Peyer's patch (tissue), 4 donors: ENCODE measurements around the gene NTPCR. TPM values are rescaled to one million over a fixed set of nuclear protein-coding genes. Genes with fewer than 3 reads are reported as not detected.
A peak's percentile ranks its signal among the peaks of the same experiment; 100 is the strongest.
"Not testable (repeated sequence)": the region's sequence is repeated elsewhere in the genome, so short reads cannot be mapped to it uniquely, and the experiment has no call there.

ENCODE experiments used
- DNase-seq, 3 donors: peaks; one replicate each; pipeline ENCODE4 v3.0.0-alpha.2; 2017 to 2019
- H3K27ac ChIP-seq, 4 donors: fragments of 200-600 bp; sonication (generic); one replicate each; pipeline ENCODE4 v1.5.1; 2016 to 2019
- H3K27me3 ChIP-seq, 2 donors: fragments of 200-600 bp; sonication (generic); one replicate each; pipeline ENCODE4 v1.5.1; 2019
- H3K36me3 ChIP-seq, 3 donors: fragments of 200-600 bp; sonication (generic); one replicate each; pipeline ENCODE4 v1.5.1; 2016 to 2019
- H3K4me1 ChIP-seq, 4 donors: fragments of 200-600 bp; sonication (generic); one replicate each; pipeline ENCODE4 v1.5.1; 2016 to 2019
- H3K4me3 ChIP-seq, 4 donors: fragments of 200-600 bp; sonication (generic); 1 replicate in 3 of 4; 2 replicates in 1 of 4; pipeline ENCODE4 v1.5.1; 2016 to 2019; ENCODE audit warnings: mild to moderate bottlenecking in 1 of 4
- H3K9me3 ChIP-seq, 4 donors: fragments of 200-600 bp; sonication (generic); one replicate each; pipeline ENCODE4 v1.5.1; 2016 to 2019; ENCODE audit warnings: mild to moderate bottlenecking in 1 of 4
- POLR2A ChIP-seq, 2 donors: fragments of 450-650 bp; IDR thresholded peaks; one replicate each; pipeline ENCODE4 v1.5.1; 2017; ENCODE audit warnings: antibody characterized with exemption in 2 of 2, mild to moderate bottlenecking in 2 of 2, moderate library complexity in 2 of 2
- total RNA-seq, 4 donors: library from RNA; depleted of rRNA; stranded (reverse); fragments of >200 nt; gene quantifications; one replicate each; pipeline ENCODE4 v1.1.0, GENCODE V29; 2016
- TF ChIP-seq, protein P1 (sequence below), 6 experiments: fragments of 450-650 bp in 4 of 6; fragments of 200-600 bp in 2 of 6; sonication (generic) in 1 of 6; IDR thresholded peaks; one replicate each; pipeline ENCODE4 v1.5.1; 2017 to 2019; ENCODE audit warnings: antibody characterized with exemption in 6 of 6, mild to moderate bottlenecking in 3 of 6, moderate library complexity in 1 of 6

NTPCR gene
- total RNA-seq, 4 donors from 2014 or later, result 25.7 to 43.0 (median 29.6) TPM

DNA sequence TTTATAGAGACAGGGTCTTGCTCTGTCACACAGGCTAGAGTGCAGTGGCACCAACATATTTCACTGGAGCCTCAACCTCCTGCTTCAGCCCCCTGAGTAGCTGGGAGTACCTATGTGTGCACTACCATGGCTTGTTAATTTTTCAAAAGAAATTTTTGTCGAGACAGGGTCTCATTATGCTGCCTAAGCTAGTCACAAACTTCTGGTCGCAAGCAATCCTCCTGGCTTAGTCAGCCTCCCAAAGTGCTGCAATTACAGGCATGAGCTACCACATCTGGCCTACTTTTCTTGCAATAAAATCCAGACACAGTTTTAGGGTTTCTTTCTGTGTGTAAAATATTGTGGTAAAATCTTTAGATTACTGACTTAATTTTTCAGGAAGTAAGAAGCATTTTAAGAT is 27.9 kb upstream of the NTPCR start:
- Histone ChIP-seq H3K27ac (no peak overlapping the region), H3K4me1 (no peaks in the 10 kb centered on the region), H3K4me3 (no peak overlapping the region), H3K27me3 (no peaks in the 10 kb centered on the region), H3K36me3 (no peaks in the 10 kb centered on the region), H3K9me3 (no peaks in the 10 kb centered on the region)
- no peak for DNase-seq
- no peak for TF ChIP-seq POLR2A (IDR thresholded peaks at IDR 0.05)
- TF ChIP-seq, protein P1, sequence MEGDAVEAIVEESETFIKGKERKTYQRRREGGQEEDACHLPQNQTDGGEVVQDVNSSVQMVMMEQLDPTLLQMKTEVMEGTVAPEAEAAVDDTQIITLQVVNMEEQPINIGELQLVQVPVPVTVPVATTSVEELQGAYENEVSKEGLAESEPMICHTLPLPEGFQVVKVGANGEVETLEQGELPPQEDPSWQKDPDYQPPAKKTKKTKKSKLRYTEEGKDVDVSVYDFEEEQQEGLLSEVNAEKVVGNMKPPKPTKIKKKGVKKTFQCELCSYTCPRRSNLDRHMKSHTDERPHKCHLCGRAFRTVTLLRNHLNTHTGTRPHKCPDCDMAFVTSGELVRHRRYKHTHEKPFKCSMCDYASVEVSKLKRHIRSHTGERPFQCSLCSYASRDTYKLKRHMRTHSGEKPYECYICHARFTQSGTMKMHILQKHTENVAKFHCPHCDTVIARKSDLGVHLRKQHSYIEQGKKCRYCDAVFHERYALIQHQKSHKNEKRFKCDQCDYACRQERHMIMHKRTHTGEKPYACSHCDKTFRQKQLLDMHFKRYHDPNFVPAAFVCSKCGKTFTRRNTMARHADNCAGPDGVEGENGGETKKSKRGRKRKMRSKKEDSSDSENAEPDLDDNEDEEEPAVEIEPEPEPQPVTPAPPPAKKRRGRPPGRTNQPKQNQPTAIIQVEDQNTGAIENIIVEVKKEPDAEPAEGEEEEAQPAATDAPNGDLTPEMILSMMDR (IDR thresholded peaks at IDR 0.05), result no peak

DNA sequence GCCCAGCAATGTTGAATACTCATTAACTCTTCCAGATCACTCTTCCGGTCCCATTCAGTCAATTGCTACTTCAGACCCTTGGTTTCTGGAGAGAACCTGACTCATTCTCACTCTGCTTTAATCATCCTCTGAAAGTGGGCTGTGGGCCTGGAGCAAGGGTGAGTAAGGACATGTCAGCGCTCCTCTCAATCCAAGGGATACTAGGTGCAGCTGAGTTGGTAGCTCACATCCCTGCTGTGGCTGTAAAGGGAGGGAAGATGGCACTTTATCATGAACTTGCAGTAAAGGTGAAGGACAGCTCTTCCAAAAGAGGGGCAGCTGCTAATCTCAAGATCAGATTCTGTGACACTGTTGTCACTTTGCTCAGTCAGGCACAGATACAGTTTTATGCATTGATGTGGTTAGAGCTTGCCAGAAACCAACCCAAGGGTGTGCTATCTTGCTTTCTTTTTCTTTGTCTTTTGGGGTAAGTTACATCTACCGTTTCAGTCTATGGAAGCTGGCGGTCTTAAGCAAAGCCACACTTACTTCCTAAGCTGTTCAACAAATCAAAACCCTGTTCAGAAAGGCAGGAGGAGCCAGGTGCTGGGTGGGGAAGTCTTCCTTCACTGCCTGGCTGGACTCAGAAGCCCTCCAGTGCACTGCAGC is 26.5 kb upstream of the NTPCR start:
- peak in 1 of 3 donors; percentile 46 for DNase-seq
- no peaks in the 10 kb centered on the region for H3K9me3 ChIP-seq
- H3K27ac ChIP-seq, result peak overlapping the region in 1 of 4 donors; percentile 33
- H3K36me3 ChIP-seq, result no peaks in the 10 kb centered on the region
- TF ChIP-seq POLR2A (IDR thresholded peaks at IDR 0.05), result no peak
- TF ChIP-seq, protein P1 (IDR thresholded peaks at IDR 0.05), result no peak
- no peak overlapping the region for H3K4me3 ChIP-seq
- H3K4me1 ChIP-seq, result no peaks in the 10 kb centered on the region
- H3K27me3 ChIP-seq, result no peaks in the 10 kb centered on the region

DNA sequence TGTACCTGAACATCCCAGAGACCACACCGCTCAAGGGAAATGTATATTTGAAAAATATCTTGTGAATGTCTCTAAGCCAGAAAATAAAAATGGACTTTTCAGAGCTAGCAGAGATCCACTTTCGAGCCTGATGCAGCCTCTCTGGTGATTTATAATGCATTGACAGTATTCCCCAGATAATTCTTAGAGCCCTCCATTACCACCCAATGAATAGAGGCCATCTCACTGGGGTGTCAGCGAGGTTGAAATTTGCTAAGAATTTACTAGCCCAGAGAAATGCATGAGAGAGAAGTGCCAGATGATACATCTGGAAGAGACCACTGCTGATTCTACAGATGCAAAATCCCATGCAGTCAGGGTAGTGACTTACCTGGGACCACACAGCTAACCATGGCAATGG is 25.5 kb upstream of the NTPCR start:
- no peaks in the 10 kb centered on the region for H3K4me1 ChIP-seq
- no peak overlapping the region for H3K4me3 ChIP-seq
- no peak overlapping the region for H3K27ac ChIP-seq
- H3K36me3 ChIP-seq, result no peaks in the 10 kb centered on the region
- TF ChIP-seq, protein P1 (IDR thresholded peaks at IDR 0.05), result no peak
- no peak for TF ChIP-seq POLR2A (IDR thresholded peaks at IDR 0.05)
- no peaks in the 10 kb centered on the region for H3K9me3 ChIP-seq
- no peaks in the 10 kb centered on the region for H3K27me3 ChIP-seq
- no peak for DNase-seq

DNA sequence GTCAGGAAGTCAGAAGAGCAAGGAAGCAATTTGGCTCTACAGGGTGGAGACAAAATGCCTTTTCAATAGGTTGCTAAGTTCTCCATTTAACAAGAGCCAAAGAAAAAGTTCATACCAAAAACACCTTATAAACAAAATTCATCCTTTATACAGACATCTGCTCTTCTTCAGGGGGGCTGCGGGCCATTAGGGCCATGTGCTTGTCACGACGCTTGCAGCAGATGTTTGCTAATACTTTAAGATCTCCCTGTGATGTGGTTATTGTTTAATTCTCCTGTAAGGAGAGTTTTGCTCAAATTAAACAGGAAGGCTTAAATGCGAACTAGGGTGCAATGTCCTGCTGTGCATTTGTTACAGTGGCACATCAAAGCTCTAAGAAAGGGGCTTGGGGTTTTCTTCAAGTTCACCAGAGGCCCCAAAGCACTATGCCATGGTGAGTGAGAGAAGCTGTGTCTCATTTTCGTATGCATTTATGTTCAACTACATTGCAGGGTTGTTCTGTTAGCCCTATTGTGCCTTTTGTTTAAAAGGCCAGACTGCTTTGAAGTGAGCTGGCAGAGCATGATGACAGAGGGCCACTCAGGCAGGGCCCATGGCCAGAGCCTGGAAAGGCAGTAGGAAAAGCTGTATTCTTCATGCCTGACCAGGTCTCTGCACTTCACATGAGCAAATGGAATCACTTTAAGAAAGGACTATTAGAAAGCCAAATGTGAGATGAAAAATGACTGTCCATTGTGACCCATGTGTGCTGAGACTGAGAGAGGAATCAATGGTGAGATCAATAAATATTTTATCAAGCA is 24.8 kb upstream of the NTPCR start:
- TF ChIP-seq POLR2A (IDR thresholded peaks at IDR 0.05), result no peak
- TF ChIP-seq, protein P1 (IDR thresholded peaks at IDR 0.05), result no peak
- Histone ChIP-seq H3K9me3 (no peaks in the 10 kb centered on the region), H3K4me1 (no peaks in the 10 kb centered on the region), H3K27ac (no peak overlapping the region), H3K36me3 (no peaks in the 10 kb centered on the region), H3K27me3 (no peaks in the 10 kb centered on the region), H3K4me3 (no peak overlapping the region)
- no peak for DNase-seq

DNA sequence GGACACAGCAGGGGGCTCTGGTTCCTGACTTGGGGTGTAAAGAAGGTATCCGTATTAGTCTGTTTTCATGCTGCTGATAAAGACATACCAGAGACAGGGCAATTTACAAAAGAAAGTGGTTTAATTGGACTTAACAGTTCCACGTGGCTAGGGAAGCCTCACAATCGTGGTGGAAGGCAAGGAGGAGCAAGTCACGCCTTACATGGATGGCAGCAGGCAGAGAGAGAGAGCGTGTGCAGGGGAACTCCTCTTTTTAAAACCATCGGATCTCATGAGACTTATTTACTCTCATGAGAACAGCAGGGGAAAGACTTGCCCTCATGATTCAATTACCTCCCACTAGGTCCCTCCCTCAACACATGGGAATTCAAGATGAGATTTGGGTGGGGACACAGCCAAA is 23.2 kb upstream of the NTPCR start:
- H3K4me3 ChIP-seq, H3K36me3 ChIP-seq, H3K27ac ChIP-seq, DNase-seq, H3K27me3 ChIP-seq, H3K9me3 ChIP-seq, H3K4me1 ChIP-seq: not testable (repeated sequence)

DNA sequence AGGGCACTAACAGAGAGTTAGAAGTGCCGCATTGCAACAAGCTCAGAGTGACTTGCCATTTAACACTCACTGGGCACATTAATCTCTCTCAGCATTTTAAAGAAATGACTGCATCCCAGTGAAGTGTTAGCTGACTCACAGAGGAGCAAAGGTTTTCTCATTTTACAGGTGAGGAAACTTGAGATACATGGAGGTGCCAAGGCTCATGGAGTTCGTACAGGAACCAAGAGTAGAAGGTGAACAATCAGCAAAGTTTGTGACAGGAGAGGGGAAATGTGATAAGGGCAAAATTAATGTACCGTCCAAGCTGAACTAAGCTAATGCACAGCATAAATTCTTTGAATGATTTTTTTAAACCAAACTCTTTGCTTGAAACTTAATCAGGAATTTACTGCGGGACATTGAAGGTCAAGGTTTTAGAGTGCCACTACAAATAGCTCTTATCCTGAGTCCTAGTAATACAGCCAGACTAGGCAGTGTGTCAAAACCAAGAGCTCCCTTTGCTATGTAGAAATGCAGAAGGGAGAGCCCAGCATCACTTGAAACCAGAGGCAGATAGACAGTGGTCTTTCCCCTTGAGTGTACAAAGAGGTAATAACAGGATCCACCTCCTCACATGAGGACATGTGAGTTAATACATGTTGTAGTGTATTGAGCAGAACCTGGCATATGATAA is 22.4 kb upstream of the NTPCR start:
- Histone ChIP-seq H3K4me3 (no peak overlapping the region), H3K4me1 (no peaks in the 10 kb centered on the region), H3K9me3 (no peaks in the 10 kb centered on the region), H3K27me3 (no peaks in the 10 kb centered on the region), H3K27ac (no peak overlapping the region), H3K36me3 (no peaks in the 10 kb centered on the region)
- no peak for TF ChIP-seq POLR2A (IDR thresholded peaks at IDR 0.05)
- TF ChIP-seq, protein P1 (IDR thresholded peaks at IDR 0.05), result no peak
- no peak for DNase-seq
